Fibroblast of lung (primary cell): ENCODE data around the gene IKZF3.

Experiments
- CTCF ChIP-seq, 2 donors: IDR thresholded peaks in 1 of 2; conservative IDR thresholded peaks in 1 of 2; 1 replicate in 1 of 2; 2 replicates in 1 of 2; pipeline ENCODE4 v1.5.1; 2011 to 2012; ENCODE audit warnings: low read length in 2 of 2, control low read depth in 1 of 2, inconsistent platforms in 1 of 2, low read depth in 1 of 2, mild to moderate bottlenecking in 1 of 2
- EZH2 ChIP-seq: IDR thresholded peaks from 2 replicates; pipeline ENCODE4 v1.5.1; 2012; ENCODE audit warnings: low read length, control low read depth, mild to moderate bottlenecking; ENCODE audit errors: missing control alignments

GRCh38 chr17:39722104-39722503 lies 142.0 kb downstream of the IKZF3 start:
- TF ChIP-seq CTCF (conservative IDR thresholded peaks at IDR 0.05 in 1 of 2, IDR thresholded peaks at IDR 0.05 in 1 of 2; ENCODE audit: low read depth in 1 of 2, low read length in 2 of 2) (no peak), EZH2 (no peak)
